Skin of body (tissue), 1 donor: ENCODE measurements around the gene CSNK1A1. TPM values are rescaled to one million over a fixed set of nuclear protein-coding genes. Genes with fewer than 3 reads are reported as not detected.

ENCODE experiments used
- total RNA-seq: library from RNA; depleted of rRNA; stranded (reverse); fragments of >200 nt; gene quantifications from one replicate; pipeline ENCODE4 v1.2.3, GENCODE V29; 2014

The CSNK1A1 gene
- total RNA-seq, 1 donor from 2014 or later = 235 TPM

Other genes starting within 250 kb of the CSNK1A1 start
- gene GRPEL2, start 205.9 kb downstream of the CSNK1A1 start, total RNA-seq = 17.6 TPM
- gene PCYOX1L, start 193.4 kb downstream of the CSNK1A1 start, total RNA-seq = 6.5 TPM
- 5.6 TPM for gene IL17B, start 172.1 kb downstream of the CSNK1A1 start, total RNA-seq
- gene ARHGEF37, start 30.1 kb upstream of the CSNK1A1 start, total RNA-seq = 11.0 TPM
- gene PPARGC1B, start 178.9 kb upstream of the CSNK1A1 start, total RNA-seq = 3.4 TPM